ENCODE data around the gene NABP1. TPM values are rescaled to one million over a fixed set of nuclear protein-coding genes. Genes with fewer than 3 reads are reported as not detected.

Gene NABP1
- total RNA-seq, 1 experiment from 2014 or later, result 38.7 TPM

- no peaks in the 10 kb centered on the region for H3K9me3 ChIP-seq (ENCODE audit: control insufficient read depth, insufficient read depth, low read depth, low read length)
- H3K4me3 ChIP-seq (ENCODE audit: low read depth in 2 of 2, low read length in 2 of 2), result no peak overlapping the region
- intact Hi-C loops (cut with micrococcal nuclease; ENCODE audit: unreplicated experiment) (loop anchor here (1.0 kb wide), 1 partner anchor 120 kb away; no protein-coding TSS in a partner anchor), in situ Hi-C loops (cut with HindIII; ENCODE audit: low pct_unique_long_range_greater_than_20kb, low sequenced_read_pairs) (loop anchor here (25.0 kb wide), 1 partner anchor 129 kb away; no protein-coding TSS in a partner anchor)
- H3K27me3 ChIP-seq (ENCODE audit: control insufficient read depth, insufficient read depth, low read length), result no peaks in the 10 kb centered on the region
- ChIA-PET POLR2A (no interaction called here), CTCF (no interaction called here)
- no peak overlapping the region for H3K27ac ChIP-seq (ENCODE audit: low read length)
- H3K36me3 ChIP-seq (ENCODE audit: control insufficient read depth, insufficient read depth, low read length), result peaks cover 12% of the 10 kb centered on the region; the same call in 1 of the 2 replicates
- peaks cover 23% of the 10 kb centered on the region; the same call in 1 of the 2 replicates for H3K4me1 ChIP-seq (ENCODE audit: control insufficient read depth, insufficient read depth, low read length)
- no peak for DNase-seq (ENCODE audit: low read depth, low spot score)
- ATAC-seq, result peak; percentile 76
- TF ChIP-seq TCF7L2 (IDR thresholded peaks at IDR 0.05; ENCODE audit: low read depth, low read length) (no peak), CTCF (IDR thresholded peaks at IDR 0.05) (peak; percentile 75; the same call in 1 of the 2 replicates)
- no TSS peak for BruUV-seq (replicated peaks)
These were observed 13.2 kb downstream of the NABP1 start for GRCh38 chr2:191691016-191691735.

GRCh38 chr2:191691898-191692297 is 14.0 kb downstream of the NABP1 start:
- TF ChIP-seq TCF7L2 (IDR thresholded peaks at IDR 0.05; ENCODE audit: low read depth, low read length) (no peak), CTCF (IDR thresholded peaks at IDR 0.05) (no peak), POLR2AphosphoS5 (IDR thresholded peaks at IDR 0.05; ENCODE audit: low read depth, low read length) (no peak), REST (IDR thresholded peaks at IDR 0.05; ENCODE audit: insufficient read depth in 1 of 2, low read depth in 2 of 2, low read length in 1 of 2) (no peak), SIN3A (IDR thresholded peaks at IDR 0.05; ENCODE audit: borderline replicate concordance, insufficient read depth, low read depth, low read length) (no peak)
- no peak overlapping the region for H3K4me3 ChIP-seq (ENCODE audit: low read depth in 2 of 2, low read length in 2 of 2)
- no peak for DNase-seq (ENCODE audit: low read depth, low spot score)
- H3K9me3 ChIP-seq (ENCODE audit: control insufficient read depth, insufficient read depth, low read depth, low read length), result no peaks in the 10 kb centered on the region
- ChIA-PET POLR2A (no interaction called here), CTCF (no interaction called here)
- ATAC-seq, result no peak
- peaks cover 8% of the 10 kb centered on the region; the same call in 1 of the 2 replicates for H3K36me3 ChIP-seq (ENCODE audit: control insufficient read depth, insufficient read depth, low read length)
- intact Hi-C loops (cut with micrococcal nuclease; ENCODE audit: unreplicated experiment) (loop anchor here (1.0 kb wide), 1 partner anchor 121 kb away; no protein-coding TSS in a partner anchor), in situ Hi-C loops (cut with HindIII; ENCODE audit: low pct_unique_long_range_greater_than_20kb, low sequenced_read_pairs) (loop anchor here (25.0 kb wide), 1 partner anchor 130 kb away; no protein-coding TSS in a partner anchor)
- no TSS peak for BruUV-seq (replicated peaks)
- H3K27me3 ChIP-seq (ENCODE audit: control insufficient read depth, insufficient read depth, low read length), result no peaks in the 10 kb centered on the region
- H3K4me1 ChIP-seq (ENCODE audit: control insufficient read depth, insufficient read depth, low read length), result peaks cover 23% of the 10 kb centered on the region; the same call in 1 of the 2 replicates
- no peak overlapping the region for H3K27ac ChIP-seq (ENCODE audit: low read length)
